HepG2 (cell line): ENCODE results near the gene C11orf24. TPM values are rescaled to one million over a fixed set of nuclear protein-coding genes. Genes with fewer than 3 reads are reported as not detected.

ENCODE experiments used
- ARHGAP35 ChIP-seq: sonication (generic); formaldehyde crosslinking; IDR thresholded peaks from 2 replicates; pipeline ENCODE4 v1.9.0; 2022; ENCODE audit warnings: mild to moderate bottlenecking, inconsistent platforms, moderate library complexity, missing genetic modification reagents, borderline replicate concordance
- CBX5 ChIP-seq: sonication (generic); formaldehyde crosslinking; IDR thresholded peaks from 2 replicates; pipeline ENCODE4 v1.4.0; 2020; ENCODE audit warnings: missing genetic modification reagents, borderline replicate concordance
- FIP1L1 ChIP-seq: fragments of 200-400 bp; formaldehyde crosslinking; IDR thresholded peaks from 2 replicates; pipeline ENCODE4 v1.6.1; 2018; ENCODE audit warnings: low read depth, mild to moderate bottlenecking, low read length, moderate library complexity, borderline replicate concordance; ENCODE audit not compliant: insufficient read depth
- GZF1 ChIP-seq: sonication (generic); formaldehyde crosslinking; IDR thresholded peaks from 2 replicates; pipeline ENCODE4 v1.5.1; 2020; ENCODE audit warnings: mild to moderate bottlenecking, missing genetic modification reagents
- HMGXB4 ChIP-seq, 2 experiments: sonication (generic) in 1 of 2; formaldehyde crosslinking in 1 of 2; IDR thresholded peaks; 2 replicates each; pipeline versions ENCODE4 v1.4.0 to v1.6.1; 2018 to 2020; ENCODE audit warnings: missing genetic modification reagents in 2 of 2, borderline replicate concordance in 1 of 2, low read depth in 1 of 2, mild to moderate bottlenecking in 1 of 2, missing biosample characterization in 1 of 2
- IKZF4 ChIP-seq: sonication (generic); formaldehyde crosslinking; IDR thresholded peaks from 2 replicates; pipeline ENCODE4 v1.5.1; 2020; ENCODE audit warnings: borderline replicate concordance, mild to moderate bottlenecking, low read depth, missing genetic modification reagents; ENCODE audit errors: not compliant biosample characterization
- MIER3 ChIP-seq: IDR thresholded peaks from 2 replicates; pipeline ENCODE4 v1.6.1; 2016; ENCODE audit warnings: missing compliant biosample characterization, borderline replicate concordance
- PAX8 ChIP-seq: sonication (generic); formaldehyde crosslinking; IDR thresholded peaks from 2 replicates; pipeline ENCODE4 v1.8.0; 2022; ENCODE audit warnings: mild to moderate bottlenecking, missing genetic modification reagents, borderline replicate concordance
- PITX1 ChIP-seq: sonication (generic); formaldehyde crosslinking; IDR thresholded peaks from 2 replicates; pipeline ENCODE4 v1.5.1; 2020; ENCODE audit warnings: mild to moderate bottlenecking, missing genetic modification reagents
- RAD21 ChIP-seq: fragments of 450-650 bp; formaldehyde crosslinking; IDR thresholded peaks from 2 replicates; pipeline ENCODE4 v1.5.0; 2020; ENCODE audit warnings: mild to moderate bottlenecking
- RXRB ChIP-seq: IDR thresholded peaks from 2 replicates; pipeline ENCODE4 v1.6.1; 2016; ENCODE audit warnings: borderline replicate concordance, missing genetic modification reagents, missing compliant biosample characterization
- SOX13 ChIP-seq, 3 experiments: fragments of 450-650 bp in 1 of 3; sonication (generic) in 1 of 3; formaldehyde crosslinking in 1 of 3; IDR thresholded peaks in 2 of 3; conservative IDR thresholded peaks in 1 of 3; 2 replicates each; pipeline versions ENCODE4 v1.5.0 to v1.6.1; 2016 to 2020; ENCODE audit warnings: antibody characterized with exemption in 1 of 3, mild to moderate bottlenecking in 1 of 3, missing compliant biosample characterization in 1 of 3, missing genetic modification reagents in 1 of 3, moderate library complexity in 1 of 3
- SP4 ChIP-seq: sonication (generic); formaldehyde crosslinking; IDR thresholded peaks from 2 replicates; pipeline ENCODE4 v1.8.1; 2023; ENCODE audit warnings: mild to moderate bottlenecking, missing genetic modification reagents
- STAT5B ChIP-seq: sonication (generic); formaldehyde crosslinking; IDR thresholded peaks from 2 replicates; pipeline ENCODE4 v1.4.0; 2020; ENCODE audit warnings: missing genetic modification reagents
- TFDP1 ChIP-seq: IDR thresholded peaks from 2 replicates; pipeline ENCODE4 v1.6.1; 2016; ENCODE audit warnings: missing compliant biosample characterization, missing genetic modification reagents, borderline replicate concordance
- TIGD3 ChIP-seq: sonication (generic); formaldehyde crosslinking; IDR thresholded peaks from 2 replicates; pipeline ENCODE4 v1.5.1; 2020; ENCODE audit warnings: mild to moderate bottlenecking, missing genetic modification reagents, borderline replicate concordance
- TRIM22 ChIP-seq: fragments of 450-650 bp; IDR thresholded peaks from 2 replicates; pipeline ENCODE4 v1.6.1; 2017
- ZFYVE20 ChIP-seq: sonication (generic); formaldehyde crosslinking; IDR thresholded peaks from 2 replicates; pipeline ENCODE4 v1.8.0; 2023; ENCODE audit warnings: low read depth, mild to moderate bottlenecking, moderate library complexity, missing genetic modification reagents, borderline replicate concordance
- ZNF3 ChIP-seq: IDR thresholded peaks from 2 replicates; pipeline ENCODE4 v1.7.0; 2017; ENCODE audit warnings: inconsistent platforms
- ZNF30 ChIP-seq: sonication (generic); formaldehyde crosslinking; IDR thresholded peaks from 2 replicates; pipeline ENCODE4 v1.5.0; 2020; ENCODE audit warnings: mild to moderate bottlenecking, missing genetic modification reagents
- ZNF761 ChIP-seq: sonication (generic); formaldehyde crosslinking; conservative IDR thresholded peaks from 2 replicates; pipeline ENCODE4 v1.4.0; 2020; ENCODE audit warnings: mild to moderate bottlenecking, missing genetic modification reagents
- ZNF878 ChIP-seq: sonication (generic); formaldehyde crosslinking; IDR thresholded peaks from 2 replicates; pipeline ENCODE4 v1.8.1; 2023; ENCODE audit warnings: mild to moderate bottlenecking, missing genetic modification reagents, moderate library complexity
- polyA plus RNA-seq, 8 experiments: library from polyadenylated mRNA; depleted of rRNA in 3 of 8; stranded (reverse) in 7 of 8; unstranded in 1 of 8; fragments of >200 nt; fragmentation: Illumina TruSeq in 4 of 8; extraction: Trizol in 4 of 8; gene quantifications; 2 replicates each; pipeline versions ENCODE4 v1.2.1 to v1.2.3, GENCODE V29; 2011 to 2016; ENCODE audit warnings: low read depth in 4 of 8, missing spikeins in 1 of 8, mixed read lengths in 1 of 8; ENCODE audit not compliant: insufficient read depth in 1 of 8
- total RNA-seq, 5 experiments: library from RNA; depleted of rRNA; stranded (reverse); fragments of >200 nt; fragmentation: Illumina TruSeq; extraction: Trizol; gene quantifications; 2 replicates each; pipeline ENCODE4 v1.2.3, GENCODE V29; 2016; ENCODE audit warnings: low read depth in 1 of 5

C11orf24 gene
- total and polyA plus RNA-seq, 2 of the 13 experiments (the other 11 are each of a cell fraction or from before 2014, with no cell fraction given) = 52.9 to 55.5 TPM

GRCh38 chr11:68257477-68258362, 14.1 kb downstream of the C11orf24 start (continued):
- TF ChIP-seq CBX5 (CRISPR knock-in tag) (no peak), ZNF761 (0 out of 2 replicates have a peak, but pooled peaks have one; percentile 35), SOX13 (IDR thresholded peaks at IDR 0.05) (no peak), SOX13 (CRISPR knock-in tag; conservative IDR thresholded peaks at IDR 0.05 in 1 of 2, IDR thresholded peaks at IDR 0.05 in 1 of 2) (peak in 1 of 2 experiments; percentile 30; a peak in 1 of 4 replicates), GZF1 (CRISPR knock-in tag) (no peak; the same call in 1 of the 2 replicates), FIP1L1 (no peak), HMGXB4 (CRISPR knock-in tag; IDR thresholded peaks at IDR 0.05; ENCODE audit: borderline replicate concordance in 1 of 2, low read depth in 1 of 2) (peak; percentile 74 to 87), PAX8 (CRISPR knock-in tag) (no peak), TRIM22 (no peak), ARHGAP35 (peak; percentile 75; the same call in 1 of the 2 replicates), TFDP1 (CRISPR knock-in tag) (peak; percentile 87; the same call in 1 of the 2 replicates), ZNF3 (CRISPR knock-in tag) (no peak), TIGD3 (no peak; the same call in 1 of the 2 replicates), ZNF878 (CRISPR knock-in tag) (no peak), ZNF30 (CRISPR knock-in tag) (no peak), MIER3 (CRISPR knock-in tag) (no peak; the same call in 1 of the 2 replicates), RAD21 (CRISPR knock-in tag) (peak; percentile 93), RXRB (peak; percentile 74), IKZF4 (CRISPR knock-in tag) (peak; percentile 59), SP4 (CRISPR knock-in tag) (0 out of 2 replicates have a peak, but pooled peaks have one; percentile 44), STAT5B (CRISPR knock-in tag) (no peak), PITX1 (CRISPR knock-in tag) (peak; percentile 71; the same call in 1 of the 2 replicates), ZFYVE20 (CRISPR knock-in tag) (no peak)
